HL-60/S4 (cell line): Measurements from ENCODE around the gene AZU1.
"Not testable (repeated sequence)": the region's sequence is repeated elsewhere in the genome, so short reads cannot be mapped to it uniquely, and the experiment has no call there.

Experiments
- in situ Hi-C: fragments of 300-500 bp; cut with MboI; formaldehyde crosslinking; loops from 2 replicates; pipeline ENCODE4 v1.14.3; 2022; ENCODE audit warnings: low sequenced_read_pairs

Gene AZU1

GRCh38 chr19:852136-853013 is 24.7 kb downstream of the AZU1 start, which contains the start of gene ELANE:
Gene ELANE (plus strand): TSS chr19:852303. CDS start chr19:852329, 26 bp downstream.
- in situ Hi-C loops = no loop called here

GRCh38 chr19:853014-853585 is 25.5 kb downstream of the AZU1 start:
- in situ Hi-C loops = no loop called here

GRCh38 chr19:853614-854220 is 26.1 kb downstream of the AZU1 start:
- in situ Hi-C loops = not testable (repeated sequence)

DNA sequence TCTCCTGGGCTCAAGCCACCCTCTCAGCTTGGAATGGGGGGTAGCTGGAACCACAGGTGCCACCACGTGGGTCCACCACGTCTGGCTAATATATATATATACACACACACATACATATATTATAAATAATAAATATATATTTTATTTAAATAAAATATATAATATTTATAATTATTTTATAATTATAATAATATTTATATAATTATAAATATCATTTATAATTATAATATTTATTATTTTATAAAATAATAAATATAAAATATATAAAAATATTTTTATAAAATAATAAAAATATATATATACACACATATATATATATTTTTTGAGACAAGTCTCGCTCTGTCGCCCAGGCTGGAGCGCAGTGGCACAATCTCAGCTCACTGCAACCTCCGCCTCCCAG is 26.9 kb downstream of the AZU1 start:
- in situ Hi-C loops = no loop called here

- in situ Hi-C loops = no loop called here
These were observed 27.5 kb downstream of the AZU1 start for GRCh38 chr19:855142-855541.

DNA sequence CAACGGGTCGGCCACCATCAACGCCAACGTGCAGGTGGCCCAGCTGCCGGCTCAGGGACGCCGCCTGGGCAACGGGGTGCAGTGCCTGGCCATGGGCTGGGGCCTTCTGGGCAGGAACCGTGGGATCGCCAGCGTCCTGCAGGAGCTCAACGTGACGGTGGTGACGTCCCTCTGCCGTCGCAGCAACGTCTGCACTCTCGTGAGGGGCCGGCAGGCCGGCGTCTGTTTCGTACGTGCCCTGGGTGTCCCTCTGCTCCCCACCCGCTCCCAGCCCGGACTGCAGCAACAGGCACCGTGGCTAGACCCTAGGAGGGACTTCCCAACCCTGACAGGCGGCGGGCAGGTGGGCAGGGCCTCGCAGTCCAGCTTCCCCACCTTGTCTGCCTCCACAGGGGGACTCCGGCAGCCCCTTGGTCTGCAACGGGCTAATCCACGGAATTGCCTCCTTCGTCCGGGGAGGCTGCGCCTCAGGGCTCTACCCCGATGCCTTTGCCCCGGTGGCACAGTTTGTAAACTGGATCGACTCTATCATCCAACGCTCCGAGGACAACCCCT is 28.0 kb downstream of the AZU1 start:
- in situ Hi-C loops = no loop called here

- in situ Hi-C loops = no loop called here
These were observed 30.6 kb downstream of the AZU1 start for GRCh38 chr19:858284-858683.

- in situ Hi-C loops = no loop called here
These were observed 31.5 kb downstream of the AZU1 start, which contains the start of gene CFD for GRCh38 chr19:858868-859843. Gene CFD (plus strand): TSS chr19:859664. CDS start chr19:859690, 26 bp downstream.

GRCh38 chr19:861141-861755 is 33.6 kb downstream of the AZU1 start:
- in situ Hi-C loops = no loop called here

- in situ Hi-C loops = no loop called here
These were observed 34.3 kb downstream of the AZU1 start for GRCh38 chr19:861756-862580.

DNA sequence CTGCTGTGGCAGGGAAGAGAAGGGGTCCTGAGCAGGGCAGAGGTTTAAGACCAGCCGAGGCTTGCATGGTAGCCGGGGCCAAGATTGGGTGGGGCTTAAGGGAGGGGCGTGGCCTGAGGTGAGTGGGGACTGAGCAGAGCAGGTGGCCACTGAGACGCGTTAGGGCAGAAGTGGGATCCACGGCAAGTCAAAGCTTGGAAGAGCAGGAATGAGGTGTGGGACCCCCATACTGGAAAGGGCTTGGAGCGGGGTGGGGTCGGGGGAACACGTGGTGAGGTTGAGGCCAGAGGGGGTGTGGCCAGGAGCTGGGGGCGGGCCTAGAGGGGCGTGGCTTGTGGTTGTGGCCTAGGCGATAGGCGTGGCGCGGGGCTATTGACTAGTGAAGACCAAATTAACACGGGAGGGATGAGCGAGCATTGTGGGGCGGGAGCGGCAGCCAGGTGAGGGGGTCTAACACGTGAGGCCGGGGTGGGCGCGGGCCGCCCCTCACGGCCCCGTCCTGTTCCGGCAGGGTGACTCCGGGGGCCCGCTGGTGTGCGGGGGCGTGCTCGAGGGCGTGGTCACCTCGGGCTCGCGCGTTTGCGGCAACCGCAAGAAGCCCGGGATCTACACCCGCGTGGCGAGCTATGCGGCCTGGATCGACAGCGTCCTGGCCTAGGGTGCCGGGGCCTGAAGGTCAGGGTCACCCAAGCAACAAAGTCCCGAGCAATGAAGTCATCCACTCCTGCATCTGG is 35.1 kb downstream of the AZU1 start:
- in situ Hi-C loops = no loop called here

GRCh38 chr19:863315-863620 is 35.6 kb downstream of the AZU1 start:
- in situ Hi-C loops = no loop called here

DNA sequence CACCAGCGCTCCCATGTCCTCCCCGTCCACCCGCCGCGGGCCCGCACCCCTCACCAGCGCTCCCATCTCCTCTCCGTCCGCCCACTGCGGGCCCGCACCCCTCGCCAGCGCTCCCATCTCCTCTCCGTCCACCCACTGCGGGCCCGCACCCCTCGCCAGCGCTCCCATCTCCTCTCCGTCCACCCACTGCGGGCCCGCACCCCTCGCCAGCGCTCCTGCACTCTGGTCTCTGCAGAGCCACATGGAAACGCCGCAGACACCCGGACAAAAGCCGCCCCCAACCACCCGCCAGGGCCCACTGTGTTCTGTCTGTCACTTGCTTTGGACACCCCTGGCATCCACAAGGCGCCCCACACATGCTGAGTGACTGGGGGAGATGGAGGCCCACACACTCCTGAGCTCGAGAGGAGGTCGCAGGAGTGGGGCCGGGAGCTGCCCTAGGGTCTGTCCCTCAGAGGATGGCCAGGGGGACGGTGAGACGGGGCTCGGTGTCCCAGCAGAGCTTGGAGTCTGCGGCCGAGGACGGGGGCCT is 39.2 kb downstream of the AZU1 start:
- in situ Hi-C loops = no loop called here

DNA sequence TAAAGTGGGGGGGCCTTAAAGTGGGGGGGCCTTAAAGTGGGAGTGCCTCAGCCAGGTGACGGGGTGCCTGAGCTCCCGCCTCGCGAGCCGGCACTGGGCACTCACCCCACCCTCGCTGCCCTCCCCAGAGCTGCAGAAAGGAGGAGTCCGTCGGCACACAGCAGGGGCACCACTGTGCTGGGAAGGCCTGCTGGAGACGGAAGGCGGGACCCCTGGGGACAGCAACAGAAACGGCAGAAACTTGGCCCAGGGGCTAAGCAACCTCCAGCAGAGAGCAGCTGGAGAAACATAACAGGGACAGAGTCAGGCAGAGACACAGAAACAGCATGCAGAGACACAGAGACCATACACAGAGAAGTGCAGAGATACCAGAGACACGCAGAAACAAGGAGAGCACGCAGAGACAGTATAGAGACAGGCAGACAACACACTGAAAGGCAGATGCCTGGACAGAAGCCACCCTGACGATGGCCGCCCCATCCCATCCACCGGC is 39.7 kb downstream of the AZU1 start:
- in situ Hi-C loops = no loop called here

- in situ Hi-C loops = no loop called here
These were observed 40.3 kb downstream of the AZU1 start for GRCh38 chr19:867855-868457.

GRCh38 chr19:868458-869244 is 41.0 kb downstream of the AZU1 start:
- in situ Hi-C loops = no loop called here
